WTC11 (cell line): ENCODE results near the gene TFDP1.

Experiments used
- CTCF ChIP-seq: fragments of 200-600 bp; IDR thresholded peaks from 2 replicates; pipeline ENCODE4 v1.8.0; 2022; ENCODE audit warnings: antibody characterized with exemption
- E2F1 ChIP-seq: sonication (generic); formaldehyde crosslinking; IDR thresholded peaks from 2 replicates; pipeline ENCODE4 v1.8.0; 2022; ENCODE audit warnings: mild to moderate bottlenecking, missing genetic modification reagents
- GABPB1 ChIP-seq: sonication (generic); formaldehyde crosslinking; IDR thresholded peaks from 2 replicates; pipeline ENCODE4 v1.8.1; 2023; ENCODE audit warnings: mild to moderate bottlenecking, missing genetic modification reagents
- MAX ChIP-seq: sonication (generic); formaldehyde crosslinking; IDR thresholded peaks from 2 replicates; pipeline ENCODE4 v1.8.0; 2022; ENCODE audit warnings: mild to moderate bottlenecking, missing genetic modification reagents
- ZNF317 ChIP-seq: sonication (generic); formaldehyde crosslinking; IDR thresholded peaks from 2 replicates; pipeline ENCODE4 v1.8.1; 2023; ENCODE audit warnings: low read depth, mild to moderate bottlenecking, moderate library complexity, missing genetic modification reagents, borderline replicate concordance

- TF ChIP-seq ZNF317 (CRISPR knock-in tag) (no peak), GABPB1 (CRISPR knock-in tag) (no peak), CTCF (no peak), E2F1 (CRISPR knock-in tag) (no peak), MAX (CRISPR knock-in tag) (no peak)
Measured at GRCh38 chr13:113591750-113592149, 7.2 kb downstream of the TFDP1 start.
